GM18508 (cell line): Measurements from ENCODE around the gene PNKP.
A peak's percentile ranks its signal among the peaks of the same experiment; 100 is the strongest.

Experiments used
- ATAC-seq: cut with Tn5 transposase; IDR thresholded peaks from one replicate; pipeline ENCODE4 v1.9.1; 2021; ENCODE audit warnings: moderate number of reproducible peaks; ENCODE audit not compliant: insufficient read depth, unreplicated experiment

The PNKP gene

GRCh38 chr19:49890349-49891311, 23.3 kb upstream of the PNKP start:
- no peak for ATAC-seq

- no peak for ATAC-seq
Measured at GRCh38 chr19:49889687-49890348, 22.4 kb upstream of the PNKP start.

- ATAC-seq, result no peak
Measured at GRCh38 chr19:49889038-49889686, 21.8 kb upstream of the PNKP start.

- no peak for ATAC-seq
Measured at GRCh38 chr19:49888510-49888824, 21.1 kb upstream of the PNKP start.

- ATAC-seq, result no peak
Measured at GRCh38 chr19:49887665-49888509, 20.5 kb upstream of the PNKP start.

- ATAC-seq, result no peak
Measured at GRCh38 chr19:49887037-49887664, 19.8 kb upstream of the PNKP start.

DNA sequence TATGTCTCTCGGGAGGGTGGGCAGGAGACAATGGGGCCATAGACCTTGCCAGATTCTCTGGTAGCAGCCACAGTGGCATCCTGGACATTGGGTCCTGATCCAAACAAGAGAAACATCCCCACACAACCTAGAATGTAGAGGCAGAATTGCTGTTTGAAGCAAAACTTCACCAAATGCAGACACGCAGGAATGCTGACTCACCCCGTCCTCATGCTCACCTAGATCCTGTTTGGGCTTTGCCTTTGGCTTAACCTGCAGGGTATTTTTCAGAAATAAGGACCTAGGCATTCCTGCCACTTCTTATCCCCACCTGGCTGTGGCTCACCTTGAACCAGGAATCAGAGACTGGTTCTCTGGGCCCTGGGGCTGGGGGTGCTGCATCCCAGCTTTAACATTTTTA, 17.4 kb upstream of the PNKP start:
- no peak for ATAC-seq

DNA sequence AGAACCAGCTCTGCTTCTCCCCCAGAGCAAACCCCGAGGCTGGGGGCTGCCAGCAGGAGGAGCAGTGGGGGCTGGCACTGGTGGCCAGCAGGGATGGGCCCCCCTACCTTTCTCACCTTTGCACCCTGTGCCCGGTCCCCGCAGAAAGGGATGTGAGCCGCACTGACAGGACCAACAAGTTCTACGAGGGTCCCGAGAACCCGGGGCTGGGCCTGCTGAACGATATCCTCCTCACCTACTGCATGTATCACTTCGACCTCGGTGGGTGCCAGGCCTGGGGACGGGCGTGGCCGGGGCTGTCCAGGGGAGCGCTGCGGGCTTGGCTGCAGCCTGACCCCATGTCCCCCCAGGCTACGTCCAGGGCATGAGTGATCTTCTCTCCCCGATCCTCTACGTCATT, 16.7 kb upstream of the PNKP start:
- ATAC-seq, result no peak

DNA sequence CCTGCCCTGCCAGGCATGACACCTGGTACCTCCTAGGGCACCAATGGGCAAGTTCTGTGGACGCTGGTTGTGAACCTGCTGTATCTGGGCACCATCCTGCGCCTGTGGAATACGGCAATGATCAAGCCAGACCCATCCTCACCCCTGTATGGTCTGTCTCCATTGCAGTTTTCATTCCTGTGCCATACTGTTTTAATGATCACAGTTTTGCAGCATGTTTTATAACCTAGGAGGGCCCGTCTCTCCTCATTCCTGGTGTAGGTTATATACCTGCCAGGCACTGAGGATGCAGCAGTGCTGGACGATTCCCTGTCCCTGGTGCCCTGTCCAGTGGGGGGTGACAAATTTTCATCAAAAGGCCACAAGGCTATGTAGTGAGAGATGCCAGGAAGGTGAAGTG, 15.7 kb upstream of the PNKP start:
- ATAC-seq, result no peak

DNA sequence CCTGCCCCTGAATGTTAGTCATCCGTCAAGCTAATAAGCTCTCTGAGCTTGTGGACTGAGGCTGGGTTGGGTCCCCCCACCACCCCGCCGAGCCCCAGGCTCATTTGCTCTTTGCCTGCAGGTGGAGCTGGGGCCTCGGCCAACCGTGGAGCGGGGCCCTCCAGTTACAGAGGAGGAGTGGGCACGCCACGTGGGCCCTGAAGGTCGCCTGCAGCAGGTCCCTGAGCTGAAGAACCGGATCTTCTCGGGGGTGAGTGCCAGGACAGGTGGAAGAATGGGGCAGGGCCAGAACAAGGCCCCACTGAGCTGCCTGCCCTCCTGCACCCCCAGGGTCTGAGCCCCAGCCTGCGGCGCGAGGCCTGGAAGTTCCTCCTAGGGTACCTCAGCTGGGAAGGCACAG, 15.3 kb upstream of the PNKP start:
- no peak for ATAC-seq

GRCh38 chr19:49881672-49882394, 14.5 kb upstream of the PNKP start:
- no peak for ATAC-seq

DNA sequence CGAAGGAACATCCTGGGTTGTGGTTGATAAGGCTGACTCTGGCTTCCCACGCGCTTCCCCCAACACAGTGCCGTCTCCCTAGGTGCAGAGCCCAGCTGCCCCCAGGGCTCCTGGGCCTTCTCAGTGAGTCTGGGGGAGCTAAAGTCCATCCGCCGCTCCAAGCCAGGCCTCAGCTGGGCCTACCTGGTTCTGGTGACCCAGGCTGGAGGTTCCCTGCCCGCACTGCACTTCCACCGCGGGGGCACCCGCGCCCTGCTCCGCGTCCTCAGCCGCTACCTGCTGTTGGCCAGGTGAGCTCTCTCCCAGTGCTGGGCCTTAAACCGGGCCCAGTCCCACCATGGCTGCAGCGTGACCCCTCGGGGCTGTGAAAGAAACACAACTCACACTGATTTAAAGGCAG, 13.8 kb upstream of the PNKP start:
- ATAC-seq, result no peak

DNA sequence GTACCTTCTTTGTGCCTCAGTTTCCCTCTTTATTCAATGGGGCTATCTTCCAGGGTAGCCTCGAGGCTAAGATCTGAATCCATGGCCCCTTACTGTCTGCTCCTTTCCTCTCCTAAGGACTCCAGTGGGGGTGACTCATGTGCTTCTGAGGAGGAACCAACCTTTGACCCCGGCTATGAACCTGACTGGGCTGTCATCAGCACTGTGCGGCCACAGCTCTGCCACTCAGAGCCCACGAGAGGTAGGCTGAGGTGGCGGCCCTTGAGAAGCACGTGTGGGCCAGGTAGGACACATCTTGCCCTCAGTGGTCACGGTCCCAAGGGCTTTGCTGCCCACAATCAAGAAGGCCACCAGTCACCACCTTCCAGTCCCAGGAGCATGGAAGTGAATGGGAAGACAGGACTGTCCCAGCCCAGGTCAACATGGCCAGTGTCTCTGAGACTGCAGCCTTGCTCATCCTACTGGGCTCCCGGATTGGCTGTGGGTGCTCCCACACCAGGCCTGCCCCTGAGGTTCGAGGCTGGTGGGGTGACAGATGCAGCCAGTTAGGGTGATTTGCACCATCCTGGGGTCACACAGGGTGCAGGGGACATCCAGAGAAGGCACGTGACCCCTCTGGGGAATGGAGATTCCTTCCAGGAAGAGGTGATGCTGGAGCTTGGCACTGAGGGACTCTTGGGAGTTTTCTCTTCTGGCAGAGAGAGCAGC, 12.9 kb upstream of the PNKP start:
- no peak for ATAC-seq

DNA sequence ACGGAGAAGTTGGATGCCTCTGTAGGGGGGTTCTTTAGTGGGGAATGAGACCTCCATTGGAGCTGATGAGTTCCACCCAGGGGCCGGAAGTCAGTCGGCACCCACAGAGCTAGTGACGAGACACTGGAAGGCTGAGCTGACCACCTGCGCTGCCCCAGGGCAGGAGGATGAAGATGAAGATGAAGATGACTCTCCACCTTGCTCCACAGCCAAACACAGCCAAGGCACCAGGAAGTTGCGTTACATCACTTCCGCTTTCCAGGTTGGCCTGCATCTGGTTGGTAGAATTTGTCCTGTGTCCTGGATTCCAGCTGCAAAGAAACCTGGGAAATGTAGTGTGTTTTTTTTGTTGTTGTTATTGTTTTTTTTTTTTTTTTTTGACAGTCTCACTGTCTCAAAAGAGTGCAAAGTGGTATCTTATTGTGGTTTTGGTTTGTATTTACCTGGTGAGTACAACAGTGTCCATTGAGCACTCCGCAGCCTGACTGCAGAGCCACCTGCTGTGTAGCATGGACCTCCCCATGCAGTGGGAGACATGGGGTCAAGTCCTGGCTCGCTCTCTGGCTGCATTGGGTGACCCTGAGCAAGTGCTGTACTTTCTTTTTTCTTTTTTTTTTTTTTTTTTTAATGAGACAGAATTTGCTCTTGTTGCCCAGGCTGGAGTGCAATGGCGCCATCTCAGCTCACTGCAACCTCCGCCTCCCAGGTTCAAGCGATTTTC, 12.0 kb upstream of the PNKP start:
- no peak for ATAC-seq

DNA sequence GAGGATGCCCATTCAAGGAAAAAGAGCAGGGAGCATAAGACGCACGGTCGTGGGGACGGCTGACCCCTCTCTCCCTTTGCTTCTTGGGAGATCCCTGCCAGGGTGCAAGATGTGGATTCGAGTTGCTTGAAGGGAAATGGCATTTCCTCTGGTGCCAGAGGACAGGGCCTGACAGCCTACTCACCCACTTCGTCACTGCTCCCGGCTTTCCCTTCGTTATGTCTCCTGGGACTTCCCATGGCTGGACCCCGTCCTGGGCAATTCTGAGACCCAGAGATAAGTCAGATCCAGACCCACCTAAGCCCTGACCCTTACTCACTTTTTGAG, 11.3 kb upstream of the PNKP start:
- ATAC-seq, result no peak

DNA sequence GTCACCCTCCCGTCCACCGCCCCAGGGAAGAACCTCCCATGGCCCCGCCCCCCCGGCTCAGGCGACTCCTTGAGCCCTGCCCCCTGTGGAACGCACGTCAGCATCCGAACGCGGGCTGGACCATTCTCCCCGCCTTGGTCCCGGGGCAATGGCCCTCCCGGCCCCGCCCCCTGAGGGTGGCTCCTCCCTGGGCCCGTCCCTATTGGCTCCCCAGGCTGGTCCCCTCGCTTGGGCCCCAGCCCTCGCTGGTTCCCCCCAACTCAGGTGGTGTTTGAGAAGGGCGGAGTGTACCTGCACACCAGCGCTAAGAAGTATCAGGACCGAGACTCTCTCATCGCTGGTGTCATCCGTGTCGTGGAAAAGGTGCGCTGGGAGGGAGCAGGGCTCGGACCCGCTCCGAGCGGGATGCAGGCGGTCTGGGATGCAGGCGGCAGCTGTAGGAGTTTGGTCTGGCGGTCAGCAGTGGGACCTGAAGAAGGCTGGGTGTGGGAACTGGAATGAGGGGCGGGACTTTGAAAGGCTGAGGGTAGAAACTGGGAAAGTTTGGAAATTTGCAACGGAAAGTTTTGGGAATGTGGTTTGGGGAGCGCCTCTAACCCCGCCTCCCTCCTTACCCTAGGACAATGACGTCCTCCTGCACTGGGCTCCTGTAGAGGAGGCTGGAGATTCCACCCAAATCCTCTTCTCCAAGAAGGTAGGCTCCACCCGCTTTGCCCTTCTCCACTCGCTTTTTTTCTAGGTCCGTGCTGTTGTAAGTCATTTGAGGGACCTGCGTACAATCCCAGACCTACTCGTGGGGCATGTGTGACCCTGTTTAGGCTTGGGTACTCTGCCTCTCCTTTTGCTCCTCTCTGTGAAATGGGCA, 10.7 kb upstream of the PNKP start:
- ATAC-seq, result peak; percentile 21
